ENCODE measurements around the gene AK8.

The AK8 gene

GRCh38 chr9:132725306-132725705 lies 152.8 kb downstream of the AK8 start:
- H3K9me3 ChIP-seq (ENCODE audit: low read length), result no peaks in the 10 kb centered on the region
- no peaks in the 10 kb centered on the region for H3K79me2 ChIP-seq (ENCODE audit: insufficient read depth, low read length)
- H2AFZ ChIP-seq (ENCODE audit: low read length), result no peak overlapping the region
- no peak overlapping the region for H3K4me2 ChIP-seq (ENCODE audit: low read length)
- no peaks in the 10 kb centered on the region for H3K4me1 ChIP-seq (ENCODE audit: insufficient read depth, low read length, severe bottlenecking)
- no peak overlapping the region for H3K4me3 ChIP-seq (ENCODE audit: low read depth, low read length, poor library complexity, severe bottlenecking)
- H3K36me3 ChIP-seq (ENCODE audit: insufficient read depth, low read length), result no peaks in the 10 kb centered on the region
- H3F3A ChIP-seq (ENCODE audit: insufficient read depth, low read length), result no peaks in the 10 kb centered on the region
- H3K27me3 ChIP-seq (ENCODE audit: insufficient read depth, low read length), result no peaks in the 10 kb centered on the region
- no peaks in the 10 kb centered on the region for H3K9me2 ChIP-seq (ENCODE audit: low read depth, low read length)
- H3K27ac ChIP-seq (ENCODE audit: low read depth, low read length, poor library complexity, severe bottlenecking), result no peak overlapping the region
- TF ChIP-seq EZH2 (IDR thresholded peaks at IDR 0.05; ENCODE audit: borderline replicate concordance, low read length) (no peak), CTCF (IDR thresholded peaks at IDR 0.05; ENCODE audit: low read length) (no peak)
- H3K9ac ChIP-seq (ENCODE audit: low read length), result no peak overlapping the region
- no peaks in the 10 kb centered on the region for H4K20me1 ChIP-seq (ENCODE audit: insufficient read depth, low read length)

DNA sequence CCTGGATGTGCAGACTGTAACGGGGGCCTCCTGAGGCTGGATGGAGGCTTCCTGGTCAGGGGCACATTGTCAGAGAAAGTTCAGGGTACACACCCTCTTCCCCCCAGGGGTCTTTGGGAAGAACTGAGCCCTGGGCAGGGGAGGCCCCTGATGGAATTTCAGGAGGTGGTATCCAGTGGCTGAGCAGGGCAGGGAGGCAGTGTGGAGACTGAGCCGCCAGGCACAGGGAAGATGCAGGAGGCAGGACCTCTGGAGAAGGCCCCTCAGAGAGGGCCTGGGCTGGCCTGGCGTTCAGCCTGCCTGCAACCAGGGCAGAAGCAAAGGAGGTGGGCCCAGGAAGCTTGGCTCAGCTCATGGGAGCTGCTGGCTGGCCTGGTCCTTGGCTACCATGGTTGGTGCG lies 154.3 kb downstream of the AK8 start:
- H3K27ac ChIP-seq (ENCODE audit: low read depth, low read length, poor library complexity, severe bottlenecking), result no peak overlapping the region
- H3K9me3 ChIP-seq (ENCODE audit: low read length), result no peaks in the 10 kb centered on the region
- H3K9me2 ChIP-seq (ENCODE audit: low read depth, low read length), result no peaks in the 10 kb centered on the region
- H3K4me2 ChIP-seq (ENCODE audit: low read length), result no peak overlapping the region
- no peak overlapping the region for H3K4me3 ChIP-seq (ENCODE audit: low read depth, low read length, poor library complexity, severe bottlenecking)
- H2AFZ ChIP-seq (ENCODE audit: low read length), result no peak overlapping the region
- H3K27me3 ChIP-seq (ENCODE audit: insufficient read depth, low read length), result no peaks in the 10 kb centered on the region
- TF ChIP-seq CTCF (IDR thresholded peaks at IDR 0.05; ENCODE audit: low read length), result no peak
- TF ChIP-seq EZH2 (IDR thresholded peaks at IDR 0.05; ENCODE audit: borderline replicate concordance, low read length), result no peak
- no peaks in the 10 kb centered on the region for H3K4me1 ChIP-seq (ENCODE audit: insufficient read depth, low read length, severe bottlenecking)
- H3K79me2 ChIP-seq (ENCODE audit: insufficient read depth, low read length), result no peaks in the 10 kb centered on the region
- H3F3A ChIP-seq (ENCODE audit: insufficient read depth, low read length), result no peaks in the 10 kb centered on the region
- no peaks in the 10 kb centered on the region for H3K36me3 ChIP-seq (ENCODE audit: insufficient read depth, low read length)
- H4K20me1 ChIP-seq (ENCODE audit: insufficient read depth, low read length), result no peaks in the 10 kb centered on the region
- no peak overlapping the region for H3K9ac ChIP-seq (ENCODE audit: low read length)

DNA sequence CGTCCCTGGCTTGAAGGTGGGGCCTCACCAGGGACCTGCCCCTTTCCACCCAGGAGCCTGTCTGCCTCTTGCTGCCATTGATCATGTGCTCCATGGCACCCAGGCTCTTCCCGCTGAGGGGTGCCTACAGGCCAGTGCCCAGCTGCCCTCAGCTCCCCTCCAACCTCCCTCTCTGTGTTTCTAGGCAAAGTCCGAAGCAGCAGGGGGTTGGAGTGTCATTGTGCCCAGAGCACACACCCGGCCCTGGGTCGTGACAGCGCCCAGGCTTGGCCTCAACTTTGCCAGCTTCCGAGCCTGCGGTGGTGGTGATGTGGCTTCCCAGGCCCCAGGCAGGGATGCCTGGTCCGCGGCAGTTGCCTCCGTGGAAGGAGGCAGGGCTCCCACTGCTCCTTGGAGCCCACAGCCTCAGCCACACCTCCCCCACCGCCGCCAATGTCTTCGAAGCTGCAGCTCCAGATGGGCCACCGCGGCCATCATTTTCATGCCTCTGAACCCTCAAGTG lies 155.5 kb downstream of the AK8 start:
- no peak overlapping the region for H3K4me3 ChIP-seq (ENCODE audit: low read depth, low read length, poor library complexity, severe bottlenecking)
- no peaks in the 10 kb centered on the region for H3K36me3 ChIP-seq (ENCODE audit: insufficient read depth, low read length)
- no peaks in the 10 kb centered on the region for H4K20me1 ChIP-seq (ENCODE audit: insufficient read depth, low read length)
- H3K9me2 ChIP-seq (ENCODE audit: low read depth, low read length), result no peaks in the 10 kb centered on the region
- H3K4me1 ChIP-seq (ENCODE audit: insufficient read depth, low read length, severe bottlenecking), result no peaks in the 10 kb centered on the region
- H3F3A ChIP-seq (ENCODE audit: insufficient read depth, low read length), result no peaks in the 10 kb centered on the region
- no peaks in the 10 kb centered on the region for H3K9me3 ChIP-seq (ENCODE audit: low read length)
- TF ChIP-seq CTCF (IDR thresholded peaks at IDR 0.05; ENCODE audit: low read length), result no peak
- no peak for TF ChIP-seq EZH2 (IDR thresholded peaks at IDR 0.05; ENCODE audit: borderline replicate concordance, low read length)
- H3K79me2 ChIP-seq (ENCODE audit: insufficient read depth, low read length), result no peaks in the 10 kb centered on the region
- no peak overlapping the region for H2AFZ ChIP-seq (ENCODE audit: low read length)
- no peak overlapping the region for H3K27ac ChIP-seq (ENCODE audit: low read depth, low read length, poor library complexity, severe bottlenecking)
- no peak overlapping the region for H3K4me2 ChIP-seq (ENCODE audit: low read length)
- no peak overlapping the region for H3K9ac ChIP-seq (ENCODE audit: low read length)
- no peaks in the 10 kb centered on the region for H3K27me3 ChIP-seq (ENCODE audit: insufficient read depth, low read length)

All from OCI-LY1 (cell line).